Thyroid gland (tissue), 4 donors: ENCODE measurements around the gene NLE1. TPM values are rescaled to one million over a fixed set of nuclear protein-coding genes. Genes with fewer than 3 reads are reported as not detected.
"Not testable (repeated sequence)": the region's sequence is repeated elsewhere in the genome, so short reads cannot be mapped to it uniquely, and the experiment has no call there.

Experiments
- DNase-seq, 2 donors: peaks; one replicate each; pipeline ENCODE4 v3.0.0-alpha.2; 2019
- H3K27ac ChIP-seq, 3 donors: fragments of 200-600 bp; sonication (generic); 1 replicate in 2 of 3; 2 replicates in 1 of 3; pipeline ENCODE4 v1.5.1; 2016 to 2019; ENCODE audit warnings: mild to moderate bottlenecking in 1 of 3, moderate library complexity in 1 of 3
- H3K27me3 ChIP-seq: fragments of 200-600 bp; sonication (generic); one replicate; pipeline ENCODE4 v1.5.1; 2019
- H3K36me3 ChIP-seq, 2 donors: fragments of 200-600 bp; sonication (generic); one replicate each; pipeline ENCODE4 v1.5.1; 2016 to 2019
- H3K4me1 ChIP-seq, 2 donors: fragments of 200-600 bp; sonication (generic); one replicate each; pipeline ENCODE4 v1.5.1; 2017 to 2019
- H3K4me3 ChIP-seq, 3 donors: fragments of 200-600 bp; sonication (generic); replicated peaks in 1 of 3; 1 replicate in 2 of 3; 2 replicates in 1 of 3; pipeline ENCODE4 v1.5.1; 2016; ENCODE audit warnings: mild to moderate bottlenecking in 1 of 3
- H3K9me3 ChIP-seq: fragments of 200-600 bp; sonication (generic); one replicate; pipeline ENCODE4 v1.5.1; 2017
- CTCF ChIP-seq, 6 experiments: fragments of 200-600 bp in 3 of 6; fragments of 450-650 bp in 3 of 6; sonication (generic) in 3 of 6; IDR thresholded peaks; one replicate each; pipeline ENCODE4 v1.5.1; 2016 to 2019; ENCODE audit warnings: antibody characterized with exemption in 6 of 6, mild to moderate bottlenecking in 2 of 6, inconsistent platforms in 1 of 6, moderate library complexity in 1 of 6
- POLR2A ChIP-seq, 2 donors: fragments of 450-650 bp; IDR thresholded peaks; one replicate each; pipeline ENCODE4 v1.6.1; 2017; ENCODE audit warnings: antibody characterized with exemption in 2 of 2, mild to moderate bottlenecking in 2 of 2, moderate library complexity in 1 of 2
- WGBS, 2 donors: methylation state at CpG; one replicate each; pipeline ENCODE4 v1.1.5; 2017; 5-methylcytosine and 5-hydroxymethylcytosine counted together
- intact Hi-C: fragments of 100-400 bp; cut with DNase I; formaldehyde crosslinking; loops from one replicate; pipeline ENCODE4 v1.15.1; 2023
- total RNA-seq, 4 donors: library from RNA; depleted of rRNA; stranded (reverse); fragments of >200 nt; gene quantifications; one replicate each; pipeline ENCODE4 v1.2.3, GENCODE V29; 2016

The NLE1 gene
- total RNA-seq, 4 donors from 2014 or later = 9.7 to 13.6 (median 11.6) TPM

- Histone ChIP-seq H3K27me3 (no peaks in the 10 kb centered on the region), H3K36me3 (no peaks in the 10 kb centered on the region), H3K9me3 (no peaks in the 10 kb centered on the region), H3K4me1 (peaks cover 11 to 18% of the 10 kb centered on the region in 2 donors), H3K4me3 (no peak overlapping the region), H3K27ac (no peak overlapping the region)
- no peak for TF ChIP-seq POLR2A (IDR thresholded peaks at IDR 0.05)
- peak in 2 of 6 experiments; percentile 22 to 28 for TF ChIP-seq CTCF (IDR thresholded peaks at IDR 0.05)
- peak in 1 of 2 donors; percentile 26 for DNase-seq
- intact Hi-C loops = no loop called here
Observed at GRCh38 chr17:35117984-35118383, 24.1 kb downstream of the NLE1 start.

- Histone ChIP-seq H3K27me3 (no peaks in the 10 kb centered on the region), H3K9me3 (no peaks in the 10 kb centered on the region), H3K36me3 (no peaks in the 10 kb centered on the region), H3K27ac (no peak overlapping the region), H3K4me3 (no peak overlapping the region), H3K4me1 (peaks cover 11 to 18% of the 10 kb centered on the region in 2 donors)
- DNase-seq = no peak
- WGBS, 2 donors = 79 to 83% methylated on average over 12 of the region's 12 CpGs
- intact Hi-C loops = no loop called here
- TF ChIP-seq POLR2A (IDR thresholded peaks at IDR 0.05) (no peak), CTCF (IDR thresholded peaks at IDR 0.05) (no peak)
Observed at GRCh38 chr17:35116845-35117244, 25.3 kb downstream of the NLE1 start.

GRCh38 chr17:35110791-35111190 lies 31.3 kb downstream of the NLE1 start:
- H3K27ac ChIP-seq, DNase-seq, H3K4me1 ChIP-seq, H3K36me3 ChIP-seq, H3K9me3 ChIP-seq, H3K4me3 ChIP-seq, intact Hi-C loops, H3K27me3 ChIP-seq: not testable (repeated sequence)
- WGBS, 2 donors = 98% methylated on average over 17 of the region's 17 CpGs

- H3K27ac ChIP-seq = no peak overlapping the region
- DNase-seq = no peak
- no peaks in the 10 kb centered on the region for H3K27me3 ChIP-seq
- no peaks in the 10 kb centered on the region for H3K4me1 ChIP-seq
- WGBS, 2 donors = 97% methylated on average over 5 of the region's 5 CpGs
- TF ChIP-seq CTCF (IDR thresholded peaks at IDR 0.05) = no peak
- TF ChIP-seq POLR2A (IDR thresholded peaks at IDR 0.05) = no peak
- H3K9me3 ChIP-seq = no peaks in the 10 kb centered on the region
- H3K36me3 ChIP-seq = peaks cover 15 to 21% of the 10 kb centered on the region in 2 donors
- intact Hi-C loops = no loop called here
- no peak overlapping the region for H3K4me3 ChIP-seq
Observed at GRCh38 chr17:35104844-35105450, 37.2 kb downstream of the NLE1 start.

- H3K4me3 ChIP-seq = no peak overlapping the region
- peaks cover 18 to 29% of the 10 kb centered on the region in 2 donors for H3K36me3 ChIP-seq
- intact Hi-C loops = no loop called here
- no peak for DNase-seq
- H3K9me3 ChIP-seq = no peaks in the 10 kb centered on the region
- H3K4me1 ChIP-seq = no peaks in the 10 kb centered on the region
- no peaks in the 10 kb centered on the region for H3K27me3 ChIP-seq
- WGBS, 2 donors = 94 to 95% methylated on average over 5 of the region's 5 CpGs
- H3K27ac ChIP-seq = no peak overlapping the region
- TF ChIP-seq CTCF (IDR thresholded peaks at IDR 0.05) (no peak), POLR2A (IDR thresholded peaks at IDR 0.05) (no peak)
Observed at GRCh38 chr17:35103271-35103670, 38.8 kb downstream of the NLE1 start.
